AG04449 (cell line): Measurements from ENCODE around the gene AKAP6.

ENCODE experiments used
- CTCF ChIA-PET: fragments of 350-600 bp; formaldehyde crosslinking; extraction: SDS; loops from one replicate; lab custom pipeline; 2021; ENCODE audit warnings: antibody characterized with exemption; lab: Yijun Ruan, JAX
- POLR2A ChIA-PET: fragments of 400-600, 350-600 bp; formaldehyde crosslinking; extraction: SDS; loops from one replicate; lab custom pipeline; 2020; ENCODE audit warnings: antibody characterized with exemption, inconsistent platforms; lab: Yijun Ruan, JAX
- DNase-seq: peaks from one replicate; pipeline ENCODE4 v3.0.0-alpha.2; 2010; ENCODE audit warnings: low read depth, low spot score
- H3K4me3 ChIP-seq: 2 replicates; pipeline ENCODE4 v1.5.1; 2011; ENCODE audit warnings: low read depth, mild to moderate bottlenecking, control low read depth, low read length
- CTCF ChIP-seq: IDR thresholded peaks from one replicate; pipeline ENCODE4 v1.5.1; 2011; ENCODE audit warnings: mild to moderate bottlenecking, moderate library complexity, low read length, control low read depth, inconsistent platforms; ENCODE audit not compliant: insufficient read depth; ENCODE audit errors: missing control alignments

The AKAP6 gene

GRCh38 chr14:32764131-32764530 is 435.0 kb downstream of the AKAP6 start:
- POLR2A ChIA-PET = no interaction called here
- TF ChIP-seq CTCF = no peak
- CTCF ChIA-PET = interaction anchor here (0.6 to 1.4 kb wide), 2 partner anchors 19 to 657 kb away, joined by 3 read pairs; no protein-coding TSS in a partner anchor
- peak; percentile 24 for DNase-seq
- H3K4me3 ChIP-seq = no peak overlapping the region

DNA sequence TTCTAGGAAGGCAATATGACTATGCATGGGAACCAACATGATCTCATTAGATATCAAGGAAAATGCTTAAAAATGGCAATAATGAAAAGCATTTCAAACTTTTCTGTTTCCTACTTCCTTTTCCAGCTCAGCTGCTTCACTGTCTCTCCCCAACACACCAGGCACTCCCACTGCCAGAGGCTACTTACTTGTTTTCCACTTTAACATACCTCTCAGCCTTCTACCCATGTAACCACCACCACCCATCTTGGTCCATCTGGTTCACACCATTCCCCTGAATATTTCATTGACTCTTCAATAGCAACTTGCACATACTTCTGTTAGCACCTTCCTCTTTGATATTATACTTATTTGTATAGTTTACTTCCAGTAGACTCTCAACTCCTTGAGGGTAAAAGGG is 441.3 kb downstream of the AKAP6 start:
- no peak for DNase-seq
- no peak for TF ChIP-seq CTCF
- no peak overlapping the region for H3K4me3 ChIP-seq
- POLR2A ChIA-PET = no interaction called here
- CTCF ChIA-PET = no interaction called here

GRCh38 chr14:32774214-32774613 is 445.1 kb downstream of the AKAP6 start:
- POLR2A ChIA-PET = no interaction called here
- H3K4me3 ChIP-seq = no peak overlapping the region
- no peak for TF ChIP-seq CTCF
- DNase-seq = no peak
- CTCF ChIA-PET = no interaction called here

- TF ChIP-seq CTCF = no peak
- POLR2A ChIA-PET = no interaction called here
- H3K4me3 ChIP-seq = no peak overlapping the region
- CTCF ChIA-PET = no interaction called here
- DNase-seq = no peak
Observed at GRCh38 chr14:32779840-32780239, 450.7 kb downstream of the AKAP6 start.

- no peak overlapping the region for H3K4me3 ChIP-seq
- no peak for TF ChIP-seq CTCF
- POLR2A ChIA-PET = no interaction called here
- DNase-seq = no peak
- CTCF ChIA-PET = no interaction called here
Observed at GRCh38 chr14:32784405-32784804, 455.3 kb downstream of the AKAP6 start.

DNA sequence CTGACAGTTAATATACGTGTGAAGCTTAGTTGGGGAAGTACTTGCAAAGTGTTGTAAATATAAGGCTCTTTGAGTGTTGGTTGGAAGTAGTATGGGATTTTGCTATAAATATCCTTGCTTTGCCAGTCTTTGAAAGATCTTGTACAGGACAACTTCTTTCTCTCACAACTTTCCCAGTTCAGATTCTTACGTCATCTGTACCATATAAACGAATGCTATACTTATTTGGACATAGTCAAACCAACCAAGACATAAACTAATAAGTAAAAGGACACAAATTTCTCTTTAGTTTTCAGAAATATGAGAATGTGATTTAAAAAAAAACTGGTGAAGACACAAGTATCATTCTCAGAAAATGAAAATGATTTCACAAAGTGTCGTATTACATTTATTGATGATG is 456.5 kb downstream of the AKAP6 start:
- CTCF ChIA-PET = no interaction called here

More for the DNA sequence above, 456.5 kb downstream of the AKAP6 start:
- DNase-seq = no peak
- TF ChIP-seq CTCF = no peak
- H3K4me3 ChIP-seq = no peak overlapping the region
- POLR2A ChIA-PET = no interaction called here
